Stomach (tissue), 9 donors: ENCODE results near the gene PLEKHD1. TPM values are rescaled to one million over a fixed set of nuclear protein-coding genes. Genes with fewer than 3 reads are reported as not detected.

ENCODE experiments used
- DNase-seq, 2 donors: peaks; one replicate each; pipeline versions ENCODE4 v3.0.0 to v3.0.0-alpha.2; 2013 to 2019
- H3K27ac ChIP-seq, 5 donors: fragments of 200-600 bp in 4 of 5; sonication (generic) in 4 of 5; one replicate each; pipeline ENCODE4 v1.5.1; 2013 to 2019; ENCODE audit warnings: mild to moderate bottlenecking in 1 of 5, moderate library complexity in 1 of 5
- H3K27me3 ChIP-seq, 3 donors: fragments of 200-600 bp; sonication (generic); one replicate each; pipeline ENCODE4 v1.5.1; 2017 to 2019; ENCODE audit warnings: mixed run types in 1 of 3
- H3K36me3 ChIP-seq, 4 donors: fragments of 200-600 bp; sonication (generic); 1 replicate in 3 of 4; 2 replicates in 1 of 4; pipeline ENCODE4 v1.5.1; 2016 to 2019
- H3K4me1 ChIP-seq, 4 donors: fragments of 200-600 bp; sonication (generic); one replicate each; pipeline ENCODE4 v1.5.1; 2016 to 2019
- H3K4me3 ChIP-seq, 4 donors: fragments of 200-600 bp; sonication (generic) in 3 of 4; one replicate each; pipeline ENCODE4 v1.5.1; 2016 to 2019; ENCODE audit warnings: mild to moderate bottlenecking in 1 of 4
- H3K9me3 ChIP-seq, 4 donors: fragments of 200-600 bp; sonication (generic); one replicate each; pipeline ENCODE4 v1.5.1; 2016 to 2019
- EP300 ChIP-seq: sonication (generic); formaldehyde crosslinking; IDR thresholded peaks from one replicate; pipeline ENCODE4 v1.6.1; 2017; ENCODE audit warnings: antibody characterized with exemption
- POLR2A ChIP-seq, 4 donors: fragments of 450-650 bp; IDR thresholded peaks; one replicate each; pipeline ENCODE4 v1.6.1; 2016; ENCODE audit warnings: antibody characterized with exemption in 4 of 4, control low read depth in 2 of 4, mild to moderate bottlenecking in 1 of 4, moderate library complexity in 1 of 4
- POLR2AphosphoS5 ChIP-seq, 3 donors: sonication (generic); formaldehyde crosslinking; IDR thresholded peaks; one replicate each; pipeline ENCODE4 v1.6.1; 2016; ENCODE audit warnings: antibody characterized with exemption in 3 of 3
- WGBS, 5 donors: extraction: QIAGEN DNeasy Blood & Tissue Kit in 3 of 5; methylation state at CpG; one replicate each; pipeline versions ENCODE4 v1.1.5 to v1.1.7; 2013 to 2018; 5-methylcytosine and 5-hydroxymethylcytosine counted together
- intact Hi-C: fragments of 100-400 bp; cut with DNase I; formaldehyde crosslinking; loops from one replicate; pipeline ENCODE4 v1.15.1; 2023; ENCODE audit warnings: low total_unique reads
- polyA plus RNA-seq, 3 donors: library from polyadenylated mRNA; stranded (reverse); fragments of 200-250 nt; gene quantifications; one replicate each; pipeline ENCODE4 v1.2.3, GENCODE V29; 2013
- total RNA-seq, 5 donors: library from RNA; depleted of rRNA; stranded (reverse); fragments of >200 nt; gene quantifications; one replicate each; pipeline versions ENCODE4 v1.1.0 to v1.2.3, GENCODE V29; 2014 to 2016
- TF ChIP-seq, protein P1 (sequence below), 7 experiments: fragments of 450-650 bp in 4 of 7; fragments of 200-600 bp in 3 of 7; sonication (generic) in 3 of 7; IDR thresholded peaks; one replicate each; pipeline ENCODE4 v1.5.1; 2016 to 2019; ENCODE audit warnings: antibody characterized with exemption in 7 of 7, control low read depth in 2 of 7, mild to moderate bottlenecking in 1 of 7
- donor health status: healthy with polysubstance abuse.
- donor health status: Bipolar disorder and iron deficiency.
- donor health status: healthy.

PLEKHD1 gene
- total and polyA plus RNA-seq, 8 donors, result 0.08 to 0.55 (median 0.14) TPM; not detected in 4

DNA sequence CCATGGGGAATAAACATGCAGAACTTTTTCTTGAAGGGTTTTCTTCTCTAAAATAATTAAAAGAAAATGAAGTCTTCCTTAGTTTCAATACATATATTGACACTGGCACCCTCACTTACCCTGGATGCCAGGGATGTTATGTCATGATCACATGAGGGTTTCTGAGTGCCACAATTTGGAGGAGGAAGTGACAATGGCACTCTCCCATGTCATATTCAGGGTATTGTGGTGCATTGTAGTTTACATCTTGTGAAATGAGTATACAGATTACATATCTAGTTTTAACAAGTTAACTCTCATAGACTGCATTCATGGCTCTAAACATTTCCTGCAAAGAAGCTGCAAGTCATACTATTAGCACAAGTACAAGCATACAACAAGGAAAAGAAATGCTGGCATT lies 52.4 kb downstream of the PLEKHD1 start:
- Histone ChIP-seq H3K4me3 (no peak overlapping the region), H3K27me3 (peaks cover 0 to 16% (median 0%) of the 10 kb centered on the region in 3 donors), H3K27ac (no peak overlapping the region), H3K36me3 (no peaks in the 10 kb centered on the region), H3K4me1 (peaks cover 4 to 10% (median 5%) of the 10 kb centered on the region in 4 donors), H3K9me3 (no peaks in the 10 kb centered on the region)
- DNase-seq, result no peak
- intact Hi-C loops, result no loop called here
- TF ChIP-seq POLR2A (IDR thresholded peaks at IDR 0.05) (no peak), POLR2AphosphoS5 (IDR thresholded peaks at IDR 0.05) (no peak), EP300 (no peak)
- TF ChIP-seq, protein P1, sequence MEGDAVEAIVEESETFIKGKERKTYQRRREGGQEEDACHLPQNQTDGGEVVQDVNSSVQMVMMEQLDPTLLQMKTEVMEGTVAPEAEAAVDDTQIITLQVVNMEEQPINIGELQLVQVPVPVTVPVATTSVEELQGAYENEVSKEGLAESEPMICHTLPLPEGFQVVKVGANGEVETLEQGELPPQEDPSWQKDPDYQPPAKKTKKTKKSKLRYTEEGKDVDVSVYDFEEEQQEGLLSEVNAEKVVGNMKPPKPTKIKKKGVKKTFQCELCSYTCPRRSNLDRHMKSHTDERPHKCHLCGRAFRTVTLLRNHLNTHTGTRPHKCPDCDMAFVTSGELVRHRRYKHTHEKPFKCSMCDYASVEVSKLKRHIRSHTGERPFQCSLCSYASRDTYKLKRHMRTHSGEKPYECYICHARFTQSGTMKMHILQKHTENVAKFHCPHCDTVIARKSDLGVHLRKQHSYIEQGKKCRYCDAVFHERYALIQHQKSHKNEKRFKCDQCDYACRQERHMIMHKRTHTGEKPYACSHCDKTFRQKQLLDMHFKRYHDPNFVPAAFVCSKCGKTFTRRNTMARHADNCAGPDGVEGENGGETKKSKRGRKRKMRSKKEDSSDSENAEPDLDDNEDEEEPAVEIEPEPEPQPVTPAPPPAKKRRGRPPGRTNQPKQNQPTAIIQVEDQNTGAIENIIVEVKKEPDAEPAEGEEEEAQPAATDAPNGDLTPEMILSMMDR (IDR thresholded peaks at IDR 0.05), result no peak

DNA sequence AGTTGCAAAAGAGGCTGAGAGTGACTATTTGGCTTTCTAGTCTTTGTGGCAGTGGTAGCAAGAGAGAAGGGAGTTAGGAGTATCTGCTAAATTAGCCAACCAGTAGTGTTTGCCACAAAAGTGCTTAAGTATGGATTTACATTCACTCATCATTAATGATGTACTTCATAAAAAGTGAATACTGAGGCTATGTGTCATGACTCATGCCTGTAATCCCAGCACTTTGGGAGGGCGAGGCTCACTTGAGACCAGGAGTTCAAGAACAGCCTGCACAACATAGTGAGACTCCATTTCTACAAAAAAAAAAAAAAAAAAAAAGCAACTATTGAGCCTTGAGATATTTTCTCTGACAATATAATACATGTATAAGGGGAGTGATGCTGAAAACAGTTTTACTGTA lies 53.4 kb downstream of the PLEKHD1 start:
- TF ChIP-seq POLR2A (IDR thresholded peaks at IDR 0.05) (no peak), EP300 (no peak), POLR2AphosphoS5 (IDR thresholded peaks at IDR 0.05) (no peak)
- TF ChIP-seq, protein P1 (IDR thresholded peaks at IDR 0.05), result no peak
- peaks cover 0 to 18% (median 0%) of the 10 kb centered on the region in 3 donors for H3K27me3 ChIP-seq
- intact Hi-C loops, result no loop called here
- 67 to 91% (median 82%) methylated on average over 1 of the region's 1 CpG for WGBS, 5 donors
- H3K4me1 ChIP-seq, result peaks cover 0 to 5% (median 3%) of the 10 kb centered on the region in 4 donors
- H3K36me3 ChIP-seq, result no peaks in the 10 kb centered on the region
- no peak overlapping the region for H3K27ac ChIP-seq
- no peak overlapping the region for H3K4me3 ChIP-seq
- no peak for DNase-seq
- H3K9me3 ChIP-seq, result no peaks in the 10 kb centered on the region

DNA sequence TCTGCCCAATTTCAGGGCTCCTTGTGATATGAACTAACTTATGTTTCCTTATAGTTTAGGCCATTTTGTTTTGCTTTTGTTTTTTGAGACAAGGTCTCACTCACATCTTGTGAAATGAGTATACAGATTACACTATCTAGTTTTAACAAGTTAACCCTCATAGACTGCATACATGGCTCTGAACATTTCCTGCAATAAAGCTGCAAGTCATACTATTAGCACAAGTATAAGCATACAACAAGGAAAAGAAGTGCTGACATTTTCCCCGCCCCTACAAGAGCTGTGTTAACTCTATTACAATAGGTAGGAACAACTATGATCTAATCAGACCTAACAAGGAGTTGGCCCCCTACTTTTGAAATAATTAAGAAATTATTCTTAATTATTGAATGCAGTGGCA lies 54.2 kb downstream of the PLEKHD1 start:
- no peak for DNase-seq
- intact Hi-C loops, result no loop called here
- H3K36me3 ChIP-seq, result no peaks in the 10 kb centered on the region
- no peaks in the 10 kb centered on the region for H3K9me3 ChIP-seq
- WGBS, 5 donors, result 84 to 100% (median 92%) methylated on average over 1 of the region's 1 CpG
- TF ChIP-seq POLR2A (IDR thresholded peaks at IDR 0.05) (no peak), POLR2AphosphoS5 (IDR thresholded peaks at IDR 0.05) (no peak), EP300 (no peak)
- TF ChIP-seq, protein P1 (IDR thresholded peaks at IDR 0.05), result no peak
- H3K4me1 ChIP-seq, result peaks cover 0 to 5% (median 2%) of the 10 kb centered on the region in 4 donors
- H3K27ac ChIP-seq, result no peak overlapping the region
- no peak overlapping the region for H3K4me3 ChIP-seq
- H3K27me3 ChIP-seq, result peaks cover 0 to 25% (median 0%) of the 10 kb centered on the region in 3 donors

DNA sequence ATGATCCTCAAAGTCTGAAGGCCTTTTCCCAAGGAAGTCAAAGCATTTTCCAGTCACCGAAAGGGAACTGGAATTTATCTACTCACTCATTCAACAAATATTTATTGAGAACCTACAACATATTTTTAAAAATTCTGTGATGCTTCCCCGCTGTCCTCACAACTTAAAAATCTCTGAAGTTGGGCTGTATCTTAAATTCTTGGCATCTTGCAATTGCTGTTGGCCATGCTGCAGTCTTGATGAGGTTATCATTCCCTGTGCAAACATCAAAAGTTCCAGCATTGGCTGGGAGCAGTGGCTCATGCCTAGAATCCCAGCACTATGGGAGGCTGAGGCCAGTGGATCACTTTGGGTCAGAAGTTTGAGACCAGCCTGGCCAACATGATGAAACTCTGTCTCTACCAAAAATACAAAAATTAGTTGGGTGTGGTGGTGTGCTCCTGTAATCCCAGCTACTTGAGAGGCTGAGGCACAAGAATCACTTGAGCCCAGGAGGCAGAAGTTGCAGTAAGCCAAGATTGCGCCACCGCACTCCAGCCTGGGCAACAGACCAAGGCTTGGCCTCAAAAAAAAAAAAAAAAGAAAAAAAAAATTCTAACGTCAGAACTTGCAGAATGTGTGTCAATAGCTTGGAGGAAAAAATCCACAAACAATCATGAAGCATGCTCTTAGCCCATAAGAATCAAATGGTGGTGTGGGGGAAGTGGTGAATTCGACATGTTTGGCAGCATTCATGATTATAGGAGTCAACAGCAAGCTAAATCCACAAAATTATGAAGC lies 55.3 kb downstream of the PLEKHD1 start:
- TF ChIP-seq, protein P1 (IDR thresholded peaks at IDR 0.05), result no peak
- TF ChIP-seq EP300 (no peak), POLR2AphosphoS5 (IDR thresholded peaks at IDR 0.05) (no peak), POLR2A (IDR thresholded peaks at IDR 0.05) (no peak)
- H3K27me3 ChIP-seq, result peaks cover 0 to 26% (median 0%) of the 10 kb centered on the region in 3 donors
- 48 to 61% (median 54%) methylated on average over 6 of the region's 6 CpGs for WGBS, 5 donors
- no peak overlapping the region for H3K4me3 ChIP-seq
- no peaks in the 10 kb centered on the region for H3K9me3 ChIP-seq
- no peak overlapping the region for H3K27ac ChIP-seq
- H3K36me3 ChIP-seq, result no peaks in the 10 kb centered on the region
- peak in 1 of 2 donors; percentile 31 for DNase-seq
- intact Hi-C loops, result no loop called here
- peaks cover 0 to 5% (median 2%) of the 10 kb centered on the region in 4 donors for H3K4me1 ChIP-seq
